H1 (cell line): ENCODE results near the gene HS6ST3. TPM values are rescaled to one million over a fixed set of nuclear protein-coding genes. Genes with fewer than 3 reads are reported as not detected.

Source experiments
- CTCF ChIA-PET: fragments of 300-600 bp; sonication (Branson Sonifier 250); formaldehyde crosslinking; loops from one replicate; lab custom pipeline; 2021; ENCODE audit not compliant: partially characterized antibody; lab: Charles Lee
- POLR2A ChIA-PET: fragments of 300-600 bp; sonication (Branson Sonifier 250); formaldehyde crosslinking; loops from one replicate; lab custom pipeline; 2021; ENCODE audit warnings: inconsistent platforms; ENCODE audit not compliant: partially characterized antibody; lab: Charles Lee
- DNase-seq, 2 experiments: peaks; one replicate each; pipeline versions ENCODE4 v3.0.0 to v3.0.0-alpha.2; 2010 to 2022; ENCODE audit warnings: low spot score in 2 of 2, low read depth in 1 of 2, mixed read lengths in 1 of 2
- FAIRE-seq: peaks from 2 replicates; lab custom pipeline; 2011; peaks lifted over from hg19 to GRCh38; lab: Jason Lieb, UNC
- H2AFZ ChIP-seq: 2 replicates; pipeline ENCODE4 v1.8.1; 2012; ENCODE audit warnings: low read length, inconsistent platforms
- H2AK5ac ChIP-seq: 2 replicates; pipeline ENCODE4 v1.6.1; 2013; ENCODE audit warnings: low read depth, low read length
- H2BK120ac ChIP-seq: replicated peaks from 2 replicates; pipeline ENCODE3; 2013; ENCODE audit warnings: low read depth, low read length, inconsistent platforms
- H2BK12ac ChIP-seq: 2 replicates; pipeline ENCODE4 v1.6.1; 2013; ENCODE audit warnings: low read depth, low read length
- H2BK15ac ChIP-seq: 2 replicates; pipeline ENCODE4 v1.6.1; 2013; ENCODE audit warnings: low read length
- H2BK20ac ChIP-seq: 2 replicates; pipeline ENCODE4 v1.6.1; 2013; ENCODE audit warnings: low read length
- H2BK5ac ChIP-seq: 2 replicates; pipeline ENCODE4 v1.6.1; 2013; ENCODE audit warnings: low read depth, low read length
- H3K14ac ChIP-seq: 2 replicates; pipeline ENCODE4 v1.6.1; 2013; ENCODE audit warnings: inconsistent platforms; ENCODE audit not compliant: insufficient read length
- H3K18ac ChIP-seq: 2 replicates; pipeline ENCODE4 v1.6.1; 2013; ENCODE audit warnings: low read length; ENCODE audit errors: extremely low read depth
- H3K23ac ChIP-seq: 2 replicates; pipeline ENCODE4 v1.6.1; 2013; ENCODE audit warnings: inconsistent platforms; ENCODE audit not compliant: insufficient read length
- H3K23me2 ChIP-seq: 2 replicates; pipeline ENCODE4 v1.6.1; 2013; ENCODE audit warnings: low read depth, low read length
- H3K27ac ChIP-seq: 2 replicates; pipeline ENCODE4 v1.6.1; 2011; ENCODE audit warnings: low read depth, low read length, inconsistent platforms
- H3K27me3 ChIP-seq, 4 experiments: replicated peaks in 1 of 4; 1 replicate in 1 of 4; 2 replicates in 3 of 4; pipeline versions ENCODE4 v1.6.1 to v1.8.1; 2011 to 2013; ENCODE audit warnings: low read length in 3 of 4, mild to moderate bottlenecking in 3 of 4, inconsistent platforms in 2 of 4, mixed read lengths in 2 of 4, moderate library complexity in 1 of 4; ENCODE audit not compliant: control insufficient read depth in 3 of 4, insufficient read depth in 3 of 4; ENCODE audit errors: extremely low read depth in 1 of 4
- H3K36me3 ChIP-seq, 4 experiments: 2 replicates each; pipeline versions ENCODE4 v1.6.1 to v1.8.1; 2011 to 2013; ENCODE audit warnings: mild to moderate bottlenecking in 4 of 4, low read length in 3 of 4, moderate library complexity in 2 of 4, control low read depth in 1 of 4, inconsistent platforms in 1 of 4; ENCODE audit not compliant: insufficient read depth in 4 of 4, control insufficient read depth in 2 of 4
- H3K4ac ChIP-seq: replicated peaks from 2 replicates; pipeline ENCODE3; 2013; ENCODE audit warnings: low read length, low read depth, mixed read lengths, inconsistent platforms; ENCODE audit not compliant: insufficient read length
- H3K4me1 ChIP-seq, 4 experiments: replicated peaks in 1 of 4; 1 replicate in 1 of 4; 2 replicates in 3 of 4; pipeline versions ENCODE4 v1.6.1 to v1.8.1; 2011 to 2013; ENCODE audit warnings: low read length in 3 of 4, inconsistent platforms in 2 of 4, mixed read lengths in 1 of 4; ENCODE audit not compliant: insufficient read depth in 4 of 4, control insufficient read depth in 3 of 4
- H3K4me2 ChIP-seq, 2 experiments: 2 replicates each; pipeline versions ENCODE4 v1.6.1 to v1.8.1; 2011 to 2013; ENCODE audit warnings: low read depth in 2 of 2, low read length in 2 of 2, control low read depth in 1 of 2, inconsistent platforms in 1 of 2, mild to moderate bottlenecking in 1 of 2; ENCODE audit not compliant: insufficient read depth in 1 of 2
- H3K4me3 ChIP-seq, 4 experiments: fragments of 200-600, 300-600 bp in 1 of 4; sonication (generic), shearing (Covaris generic), sonication (Bioruptor Twin) in 1 of 4; 2 replicates each; pipeline versions ENCODE4 v1.5.1 to v1.8.1; 2011 to 2016; ENCODE audit warnings: low read length in 4 of 4, low read depth in 3 of 4, control low read depth in 2 of 4, inconsistent platforms in 2 of 4, mild to moderate bottlenecking in 2 of 4, mixed read lengths in 1 of 4, moderate library complexity in 1 of 4; ENCODE audit not compliant: insufficient read depth in 2 of 4; ENCODE audit errors: extremely low read depth in 1 of 4
- H3K56ac ChIP-seq: replicated peaks from 2 replicates; pipeline ENCODE3; 2013; ENCODE audit warnings: low read depth, mild to moderate bottlenecking, mixed read lengths, low read length, inconsistent platforms; ENCODE audit not compliant: insufficient read length
- H3K79me1 ChIP-seq: 2 replicates; pipeline ENCODE4 v1.6.1; 2013; ENCODE audit warnings: low read depth, low read length, control low read depth
- H3K79me2 ChIP-seq, 2 experiments: 2 replicates each; pipeline versions ENCODE4 v1.6.1 to v1.8.1; 2012 to 2013; ENCODE audit warnings: low read length in 2 of 2, mild to moderate bottlenecking in 2 of 2, inconsistent platforms in 1 of 2; ENCODE audit not compliant: insufficient read depth in 2 of 2, control insufficient read depth in 1 of 2
- H3K9ac ChIP-seq, 4 experiments: replicated peaks in 1 of 4; 1 replicate in 1 of 4; 2 replicates in 3 of 4; pipeline versions ENCODE4 v1.6.1 to v1.8.1; 2011 to 2013; ENCODE audit warnings: low read depth in 3 of 4, low read length in 3 of 4, control low read depth in 2 of 4, mild to moderate bottlenecking in 2 of 4, moderate library complexity in 2 of 4, inconsistent platforms in 1 of 4; ENCODE audit errors: extremely low read depth in 1 of 4
- H3K9me3 ChIP-seq, 2 experiments: 2 replicates each; pipeline versions ENCODE4 v1.6.1 to v1.8.1; 2012 to 2013; ENCODE audit warnings: mild to moderate bottlenecking in 2 of 2, moderate library complexity in 2 of 2, control low read depth in 1 of 2, inconsistent platforms in 1 of 2, low read depth in 1 of 2, low read length in 1 of 2, mixed read lengths in 1 of 2; ENCODE audit not compliant: insufficient read depth in 2 of 2
- H4K20me1 ChIP-seq, 2 experiments: replicated peaks in 1 of 2; 2 replicates each; pipeline versions ENCODE3 to v1.8.1; 2011 to 2013; ENCODE audit warnings: inconsistent platforms in 2 of 2, low read length in 2 of 2, mild to moderate bottlenecking in 1 of 2; ENCODE audit not compliant: insufficient read depth in 2 of 2, control insufficient read depth in 1 of 2
- H4K5ac ChIP-seq: 2 replicates; pipeline ENCODE4 v1.6.1; 2013; ENCODE audit warnings: low read length, low read depth, mixed read lengths, inconsistent platforms; ENCODE audit not compliant: insufficient read length
- H4K8ac ChIP-seq: 2 replicates; pipeline ENCODE4 v1.8.0; 2013; ENCODE audit warnings: mild to moderate bottlenecking, moderate library complexity, low read length, inconsistent platforms; ENCODE audit not compliant: insufficient read depth; ENCODE audit errors: extremely low read depth
- H4K91ac ChIP-seq: replicated peaks from 2 replicates; pipeline ENCODE3; 2013; ENCODE audit warnings: low read length, mixed read lengths, inconsistent platforms; ENCODE audit not compliant: insufficient read length
- ATF3 ChIP-seq: IDR thresholded peaks from 2 replicates; pipeline ENCODE4 v1.6.1; 2011; ENCODE audit warnings: low read depth, mild to moderate bottlenecking, low read length; ENCODE audit not compliant: insufficient read depth
- CHD2 ChIP-seq: IDR thresholded peaks from 2 replicates; pipeline ENCODE4 v1.6.1; 2012; ENCODE audit warnings: low read length, improper control_type of control experiment
- EP300 ChIP-seq, 2 experiments: IDR thresholded peaks; 1 replicate in 1 of 2; 2 replicates in 1 of 2; pipeline ENCODE4 v1.6.1; 2011 to 2012; ENCODE audit warnings: low read depth in 2 of 2, low read length in 2 of 2, mild to moderate bottlenecking in 2 of 2, borderline replicate concordance in 1 of 2, inconsistent platforms in 1 of 2, moderate library complexity in 1 of 2
- EZH2 ChIP-seq: fragments of 200-600 bp; sonication (generic); IDR thresholded peaks from 2 replicates; pipeline ENCODE4 v1.7.1; 2012; ENCODE audit warnings: low read depth, mild to moderate bottlenecking, moderate library complexity, low read length, inconsistent platforms; ENCODE audit not compliant: severe bottlenecking
- GTF2F1 ChIP-seq: IDR thresholded peaks from 2 replicates; pipeline ENCODE4 v1.6.1; 2012; ENCODE audit warnings: low read depth, low read length, improper control_type of control experiment, borderline replicate concordance
- MAFK ChIP-seq: IDR thresholded peaks from 2 replicates; pipeline ENCODE4 v1.6.1; 2012; ENCODE audit warnings: low read depth, mild to moderate bottlenecking, improper control_type of control experiment, low read length
- POLR2A ChIP-seq, 2 experiments: IDR thresholded peaks; 1 replicate in 1 of 2; 2 replicates in 1 of 2; pipeline ENCODE4 v1.6.1; 2011; ENCODE audit warnings: low read depth in 2 of 2, low read length in 2 of 2, mild to moderate bottlenecking in 2 of 2; ENCODE audit errors: control extremely low read depth in 1 of 2
- RFX5 ChIP-seq: IDR thresholded peaks from 2 replicates; pipeline ENCODE4 v1.6.1; 2011; ENCODE audit warnings: low read depth, low read length, improper control_type of control experiment, borderline replicate concordance
- SAP30 ChIP-seq: fragments of 300-600 bp; sonication (generic); IDR thresholded peaks from 2 replicates; pipeline ENCODE4 v1.7.1; 2012; ENCODE audit warnings: low read length, moderate library complexity, mild to moderate bottlenecking, inconsistent platforms; ENCODE audit not compliant: insufficient read depth, insufficient replicate concordance
- SIN3A ChIP-seq, 2 experiments: IDR thresholded peaks in 1 of 2; conservative IDR thresholded peaks in 1 of 2; 2 replicates each; pipeline ENCODE4 v1.6.1; 2011 to 2012; ENCODE audit warnings: low read length in 2 of 2, improper control_type of control experiment in 1 of 2, low read depth in 1 of 2, mild to moderate bottlenecking in 1 of 2
- TAF7 ChIP-seq: optimal IDR thresholded peaks from 2 replicates; pipeline ENCODE3; 2011; ENCODE audit warnings: low read depth, mild to moderate bottlenecking, inconsistent platforms, low read length, moderate library complexity, borderline replicate concordance
- TBP ChIP-seq: IDR thresholded peaks from 2 replicates; pipeline ENCODE4 v1.6.1; 2011; ENCODE audit warnings: low read depth, low read length, improper control_type of control experiment
- TCF12 ChIP-seq: IDR thresholded peaks from 2 replicates; pipeline ENCODE4 v1.6.1; 2011; ENCODE audit warnings: low read depth, mild to moderate bottlenecking, low read length
- YY1 ChIP-seq: IDR thresholded peaks from 2 replicates; pipeline ENCODE4 v1.6.1; 2011; ENCODE audit warnings: low read depth, mild to moderate bottlenecking, low read length
- WGBS, 2 experiments: shearing (Covaris generic) in 1 of 2; methylation state at CpG; one replicate each; pipeline versions ENCODE4 v1.1.6 to v1.1.7; 2013 to 2015; ENCODE audit warnings: low lambda C conversion rate in 2 of 2, mixed read lengths in 2 of 2, inconsistent platforms in 1 of 2, low coverage in 1 of 2, missing lambda C conversion rate in 1 of 2; ENCODE audit not compliant: insufficient replicate concordance in 2 of 2, insufficient coverage in 1 of 2, insufficient read length in 1 of 2; ENCODE audit errors: extremely low coverage in 1 of 2, missing lambda C conversion rate in 1 of 2; 5-methylcytosine and 5-hydroxymethylcytosine counted together
- polyA plus RNA-seq, 7 experiments: library from polyadenylated mRNA; depleted of rRNA in 3 of 7; stranded (reverse) in 5 of 7; unstranded in 2 of 7; fragments of >200 nt in 5 of 7; fragments of 200-250 nt in 2 of 7; gene quantifications; 1 replicate in 5 of 7; 2 replicates in 1 of 7; 4 replicates in 1 of 7; pipeline versions ENCODE4 v1.2.1 to v1.2.3, GENCODE V29; 2011 to 2013; ENCODE audit warnings: missing spikeins in 2 of 7, mixed read lengths in 2 of 7
- total RNA-seq: library from RNA; stranded (reverse); fragmentation: NEBNext Ultra II Directional; extraction: Animal tissue kit (Norgen Biotek cat#: 25700); gene quantifications from 2 replicates; pipeline ENCODE4 v1.2.1, GENCODE V29; 2021

Gene HS6ST3
- total and polyA plus RNA-seq, 2 of the 8 experiments (the other 6 are each of a cell fraction or from before 2014, with no cell fraction given) = 0.45 to 1.2 TPM

GRCh38 chr13:96391606-96392005, 301.7 kb downstream of the HS6ST3 start:
- no peaks in the 10 kb centered on the region for H3K9me3 ChIP-seq
- no peak overlapping the region for H3K14ac ChIP-seq
- no peaks in the 10 kb centered on the region for H3K36me3 ChIP-seq
- H3K4ac ChIP-seq = no peak overlapping the region
- H3K79me1 ChIP-seq = no peaks in the 10 kb centered on the region
- CTCF ChIA-PET = no interaction called here
- no peak overlapping the region for H4K5ac ChIP-seq
- H2BK15ac ChIP-seq = no peak overlapping the region
- no peak overlapping the region for H2BK20ac ChIP-seq
- no peak overlapping the region for H3K9ac ChIP-seq
- no peak overlapping the region for H2BK5ac ChIP-seq
- no peak overlapping the region for H4K91ac ChIP-seq
- no peaks in the 10 kb centered on the region for H4K20me1 ChIP-seq
- POLR2A ChIA-PET = no interaction called here
- H3K56ac ChIP-seq = no peak overlapping the region
- DNase-seq = no peak
- no peaks in the 10 kb centered on the region for H3K4me1 ChIP-seq
- H2AK5ac ChIP-seq = no peak overlapping the region
- no peak overlapping the region for H2AFZ ChIP-seq
- H3K27ac ChIP-seq = no peak overlapping the region
- no peaks in the 10 kb centered on the region for H3K79me2 ChIP-seq
- no peak overlapping the region for H2BK12ac ChIP-seq
- FAIRE-seq = no peak
- no peaks in the 10 kb centered on the region for H3K23me2 ChIP-seq
- no peak overlapping the region for H3K18ac ChIP-seq
- H3K4me2 ChIP-seq = no peak overlapping the region
- no peak overlapping the region for H3K23ac ChIP-seq
- 88% methylated on average over 6 of the region's 6 CpGs; no CpG with 5 or more reads in 1 of the 2 experiments for WGBS, 2 experiments
- H2BK120ac ChIP-seq = no peak overlapping the region
- no peak overlapping the region for H4K8ac ChIP-seq
- no peak overlapping the region for H3K4me3 ChIP-seq
- H3K27me3 ChIP-seq = peaks cover 0 to 1% (median 0%) of the 10 kb centered on the region in 4 experiments; a peak in 1 of 7 replicates
- no peak for TF ChIP-seq CHD2
- TF ChIP-seq TCF12 = no peak
- TF ChIP-seq EZH2 = no peak
- no peak for TF ChIP-seq SAP30
- no peak for TF ChIP-seq YY1
- TF ChIP-seq POLR2A (IDR thresholded peaks at IDR 0.05; ENCODE audit: control extremely low read depth in 1 of 2, low read depth in 2 of 2, low read length in 2 of 2) = no peak
- no peak for TF ChIP-seq ATF3
- TF ChIP-seq SIN3A (conservative IDR thresholded peaks at IDR 0.05 in 1 of 2, IDR thresholded peaks at IDR 0.05 in 1 of 2; ENCODE audit: low read depth in 1 of 2, low read length in 2 of 2) = no peak
- no peak for TF ChIP-seq TAF7
- no peak for TF ChIP-seq MAFK
- no peak for TF ChIP-seq GTF2F1
- TF ChIP-seq EP300 (IDR thresholded peaks at IDR 0.05; ENCODE audit: borderline replicate concordance in 1 of 2, low read depth in 2 of 2, low read length in 2 of 2) = no peak
- no peak for TF ChIP-seq TBP
- TF ChIP-seq RFX5 = no peak
